Measurements from ENCODE around the gene TCOF1. TPM values are rescaled to one million over a fixed set of nuclear protein-coding genes. Genes with fewer than 3 reads are reported as not detected.

Gene TCOF1
- total and polyA plus RNA-seq, 2 donors from 2014 or later, result 12.2 to 23.5 TPM

GRCh38 chr5:150364004-150364403 lies 6.5 kb downstream of the TCOF1 start:
- no peak for FAIRE-seq

GRCh38 chr5:150368526-150368925 lies 11.0 kb downstream of the TCOF1 start:
- Histone ChIP-seq H3K4me1 (ENCODE audit: control insufficient read depth in 2 of 3, insufficient read depth in 2 of 3, low read depth in 1 of 3, low read length in 3 of 3) (no peaks in the 10 kb centered on the region), H3K9ac (ENCODE audit: low read length in 3 of 3) (no peak overlapping the region), H3K36me3 (ENCODE audit: control insufficient read depth in 2 of 3, insufficient read depth in 3 of 3, low read length in 3 of 3) (peaks cover 2 to 69% (median 49%) of the 10 kb centered on the region in 3 donors), H3K4me3 (ENCODE audit: low read length in 3 of 3) (no peak overlapping the region), H3K9me3 (ENCODE audit: control insufficient read depth in 2 of 3, insufficient read depth in 1 of 3, low read length in 3 of 3) (no peaks in the 10 kb centered on the region), H3K27ac (ENCODE audit: low read depth in 2 of 2, low read length in 2 of 2) (no peak overlapping the region), H3K27me3 (ENCODE audit: control insufficient read depth, insufficient read depth, low read length) (no peaks in the 10 kb centered on the region)
- FAIRE-seq (no peak), DNase-seq (no peak)
- TF ChIP-seq CTCF (IDR thresholded peaks at IDR 0.05; ENCODE audit: borderline replicate concordance, extremely low read depth, insufficient read depth), result no peak
- intact Hi-C loops (cut with DNase I), result no loop called here

More at GRCh38 chr5:150364004-150364403, 6.5 kb downstream of the TCOF1 start:
- no peak for TF ChIP-seq CTCF (IDR thresholded peaks at IDR 0.05; ENCODE audit: borderline replicate concordance, extremely low read depth, insufficient read depth)
- Histone ChIP-seq H3K27ac (ENCODE audit: low read depth in 2 of 2, low read length in 2 of 2) (no peak overlapping the region), H3K9me3 (ENCODE audit: control insufficient read depth in 2 of 3, insufficient read depth in 1 of 3, low read length in 3 of 3) (no peaks in the 10 kb centered on the region), H3K9ac (ENCODE audit: low read length in 3 of 3) (no peak overlapping the region), H3K27me3 (ENCODE audit: control insufficient read depth, insufficient read depth, low read length) (no peaks in the 10 kb centered on the region), H3K4me1 (ENCODE audit: control insufficient read depth in 2 of 3, insufficient read depth in 2 of 3, low read depth in 1 of 3, low read length in 3 of 3) (no peaks in the 10 kb centered on the region), H3K4me3 (ENCODE audit: low read length in 3 of 3) (no peak overlapping the region), H3K36me3 (ENCODE audit: control insufficient read depth in 2 of 3, insufficient read depth in 3 of 3, low read length in 3 of 3) (peaks cover 6 to 59% (median 30%) of the 10 kb centered on the region in 3 donors)
- DNase-seq, result no peak
- intact Hi-C loops (cut with DNase I), result no loop called here

GRCh38 chr5:150372639-150373038 lies 15.1 kb downstream of the TCOF1 start:
- FAIRE-seq (no peak), DNase-seq (no peak)
- intact Hi-C loops (cut with DNase I), result no loop called here

More at GRCh38 chr5:150372639-150373038, 15.1 kb downstream of the TCOF1 start:
- peaks cover 2 to 76% (median 64%) of the 10 kb centered on the region in 3 donors for H3K36me3 ChIP-seq (ENCODE audit: control insufficient read depth in 2 of 3, insufficient read depth in 3 of 3, low read length in 3 of 3)
- no peak overlapping the region for H3K27ac ChIP-seq (ENCODE audit: low read depth in 2 of 2, low read length in 2 of 2)
- H3K9ac ChIP-seq (ENCODE audit: low read length in 3 of 3), result no peak overlapping the region
- H3K9me3 ChIP-seq (ENCODE audit: control insufficient read depth in 2 of 3, insufficient read depth in 1 of 3, low read length in 3 of 3), result no peaks in the 10 kb centered on the region
- H3K27me3 ChIP-seq (ENCODE audit: control insufficient read depth, insufficient read depth, low read length), result no peaks in the 10 kb centered on the region
- no peak overlapping the region for H3K4me3 ChIP-seq (ENCODE audit: low read length in 3 of 3)
- TF ChIP-seq CTCF (IDR thresholded peaks at IDR 0.05; ENCODE audit: borderline replicate concordance, extremely low read depth, insufficient read depth), result no peak
- no peaks in the 10 kb centered on the region for H3K4me1 ChIP-seq (ENCODE audit: control insufficient read depth in 2 of 3, insufficient read depth in 2 of 3, low read depth in 1 of 3, low read length in 3 of 3)
